C4-2B (cell line): ENCODE data around the gene TXNRD3.

Experiments used
- ZFX ChIP-seq: fragments of 450-650 bp; IDR thresholded peaks from 2 replicates; pipeline ENCODE4 v1.6.1; 2017
- TF ChIP-seq, protein P1 (sequence below): fragments of 450-650 bp; conservative IDR thresholded peaks from 2 replicates; pipeline ENCODE4 v1.5.1; 2017; ENCODE audit warnings: mild to moderate bottlenecking

DNA sequence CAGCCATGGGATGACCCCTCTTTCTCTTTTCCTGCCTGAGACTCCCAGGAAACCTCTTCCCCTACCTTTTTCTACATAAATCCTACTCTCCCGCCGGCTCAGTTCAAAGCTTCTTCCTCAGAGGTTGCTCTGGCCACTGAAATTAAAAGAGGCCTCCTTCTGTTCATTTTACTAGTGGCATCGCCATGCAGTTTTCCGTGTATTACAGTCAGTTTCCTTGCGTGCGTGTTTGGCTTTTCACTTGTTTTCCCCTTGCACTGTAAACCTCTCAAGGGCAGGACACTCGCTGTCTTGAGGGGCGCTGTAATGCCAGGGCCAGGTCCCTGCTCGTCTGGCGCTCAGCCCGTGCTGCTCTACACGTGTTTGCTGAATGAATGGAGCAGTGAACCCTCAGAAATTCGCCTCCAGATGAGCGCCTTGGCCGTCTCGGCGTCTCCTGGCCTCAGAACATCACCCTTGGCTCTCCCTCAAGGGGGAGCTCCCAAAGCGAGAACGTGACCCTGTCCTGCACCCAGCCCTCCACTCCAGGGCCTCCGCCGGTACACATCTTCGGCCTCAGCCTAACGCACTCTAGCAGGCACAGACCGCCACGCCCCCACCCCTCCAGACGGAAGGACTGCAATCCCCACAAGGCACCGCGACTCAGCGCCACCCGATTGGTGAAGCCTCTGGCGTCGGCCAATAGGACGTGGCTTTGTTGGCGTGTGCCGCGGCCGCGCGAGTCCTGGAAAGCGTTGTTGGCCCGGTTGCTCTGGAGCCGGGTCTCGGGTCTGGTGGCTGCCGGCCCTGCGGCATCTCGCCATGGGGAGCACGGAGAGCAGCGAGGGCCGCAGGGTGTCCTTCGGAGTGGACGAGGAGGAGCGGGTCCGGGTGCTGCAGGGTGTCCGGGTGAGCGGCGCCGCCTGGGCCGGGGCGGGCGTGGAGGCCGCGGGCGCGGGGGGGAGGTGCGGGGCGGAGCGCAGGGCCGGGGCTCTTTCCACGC, 48.9 kb upstream of the TXNRD3 start, which contains the start of gene CHCHD6:
- TF ChIP-seq, protein P1, sequence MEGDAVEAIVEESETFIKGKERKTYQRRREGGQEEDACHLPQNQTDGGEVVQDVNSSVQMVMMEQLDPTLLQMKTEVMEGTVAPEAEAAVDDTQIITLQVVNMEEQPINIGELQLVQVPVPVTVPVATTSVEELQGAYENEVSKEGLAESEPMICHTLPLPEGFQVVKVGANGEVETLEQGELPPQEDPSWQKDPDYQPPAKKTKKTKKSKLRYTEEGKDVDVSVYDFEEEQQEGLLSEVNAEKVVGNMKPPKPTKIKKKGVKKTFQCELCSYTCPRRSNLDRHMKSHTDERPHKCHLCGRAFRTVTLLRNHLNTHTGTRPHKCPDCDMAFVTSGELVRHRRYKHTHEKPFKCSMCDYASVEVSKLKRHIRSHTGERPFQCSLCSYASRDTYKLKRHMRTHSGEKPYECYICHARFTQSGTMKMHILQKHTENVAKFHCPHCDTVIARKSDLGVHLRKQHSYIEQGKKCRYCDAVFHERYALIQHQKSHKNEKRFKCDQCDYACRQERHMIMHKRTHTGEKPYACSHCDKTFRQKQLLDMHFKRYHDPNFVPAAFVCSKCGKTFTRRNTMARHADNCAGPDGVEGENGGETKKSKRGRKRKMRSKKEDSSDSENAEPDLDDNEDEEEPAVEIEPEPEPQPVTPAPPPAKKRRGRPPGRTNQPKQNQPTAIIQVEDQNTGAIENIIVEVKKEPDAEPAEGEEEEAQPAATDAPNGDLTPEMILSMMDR = peak; percentile 28
- TF ChIP-seq ZFX = peak; percentile 96
